Right atrium auricular region (tissue), 2 donors: ENCODE data around the gene HDGFL3. TPM values are rescaled to one million over a fixed set of nuclear protein-coding genes. Genes with fewer than 3 reads are reported as not detected.

Source experiments
- DNase-seq: peaks from one replicate; pipeline ENCODE4 v3.0.0-alpha.2; 2019; ENCODE audit warnings: low spot score
- H3K27ac ChIP-seq, 2 donors: fragments of 200-600 bp; sonication (generic); 1 replicate in 1 of 2; 2 replicates in 1 of 2; pipeline ENCODE4 v1.5.1; 2016 to 2019
- H3K27me3 ChIP-seq, 2 donors: fragments of 200-600 bp; sonication (generic); one replicate each; pipeline versions ENCODE4 v1.5.1 to v1.6.0; 2017 to 2019
- H3K36me3 ChIP-seq: fragments of 200-600 bp; sonication (generic); one replicate; pipeline ENCODE4 v1.5.1; 2016
- H3K4me1 ChIP-seq, 2 donors: fragments of 200-600 bp; sonication (generic); one replicate each; pipeline versions ENCODE4 v1.5.1 to v1.6.0; 2017 to 2019
- H3K4me3 ChIP-seq, 2 donors: fragments of 200-600 bp; sonication (generic); 1 replicate in 1 of 2; 2 replicates in 1 of 2; pipeline ENCODE4 v1.5.1; 2017 to 2019; ENCODE audit warnings: mild to moderate bottlenecking in 1 of 2, moderate library complexity in 1 of 2
- H3K9me3 ChIP-seq, 2 donors: fragments of 200-600 bp; sonication (generic); one replicate each; pipeline ENCODE4 v1.5.1; 2019
- CTCF ChIP-seq, 2 donors: fragments of 200-600 bp; sonication (generic); IDR thresholded peaks; one replicate each; pipeline ENCODE4 v1.5.1; 2019; ENCODE audit warnings: antibody characterized with exemption in 2 of 2
- total RNA-seq, 2 donors: library from RNA; depleted of rRNA; stranded (reverse); fragments of >200 nt; gene quantifications; one replicate each; pipeline ENCODE4 v1.1.0, GENCODE V29; 2016

The HDGFL3 gene
- total RNA-seq, 2 donors from 2014 or later: 25.6 to 30.0 TPM

GRCh38 chr15:83164771-83165404 lies 42.7 kb downstream of the HDGFL3 start:
- Histone ChIP-seq H3K9me3 (peaks cover 5 to 19% of the 10 kb centered on the region in 2 donors), H3K27me3 (no peaks in the 10 kb centered on the region), H3K36me3 (no peaks in the 10 kb centered on the region), H3K4me1 (no peaks in the 10 kb centered on the region), H3K4me3 (no peak overlapping the region), H3K27ac (no peak overlapping the region)
- no peak for DNase-seq
- TF ChIP-seq CTCF (IDR thresholded peaks at IDR 0.05): no peak

- DNase-seq: no peak
Observed at GRCh38 chr15:83164111-83164770, 43.4 kb downstream of the HDGFL3 start.

GRCh38 chr15:83163032-83163431 lies 44.6 kb downstream of the HDGFL3 start:
- no peak for TF ChIP-seq CTCF (IDR thresholded peaks at IDR 0.05)
- Histone ChIP-seq H3K27me3 (no peaks in the 10 kb centered on the region), H3K36me3 (no peaks in the 10 kb centered on the region), H3K9me3 (peaks cover 5 to 19% of the 10 kb centered on the region in 2 donors), H3K27ac (no peak overlapping the region), H3K4me1 (no peaks in the 10 kb centered on the region), H3K4me3 (no peak overlapping the region)
- no peak for DNase-seq

More at GRCh38 chr15:83164111-83164770, 43.4 kb downstream of the HDGFL3 start:
- no peak for TF ChIP-seq CTCF (IDR thresholded peaks at IDR 0.05)
- Histone ChIP-seq H3K27ac (no peak overlapping the region), H3K36me3 (no peaks in the 10 kb centered on the region), H3K9me3 (peaks cover 5 to 19% of the 10 kb centered on the region in 2 donors), H3K4me1 (no peaks in the 10 kb centered on the region), H3K4me3 (no peak overlapping the region), H3K27me3 (no peaks in the 10 kb centered on the region)

GRCh38 chr15:83160741-83161140 lies 46.9 kb downstream of the HDGFL3 start:
- peaks cover 0 to 1% of the 10 kb centered on the region in 2 donors for H3K9me3 ChIP-seq
- TF ChIP-seq CTCF (IDR thresholded peaks at IDR 0.05): no peak
- no peak overlapping the region for H3K4me3 ChIP-seq
- no peaks in the 10 kb centered on the region for H3K4me1 ChIP-seq
- H3K27me3 ChIP-seq: no peaks in the 10 kb centered on the region
- no peak for DNase-seq
- no peak overlapping the region for H3K27ac ChIP-seq
- H3K36me3 ChIP-seq: peaks cover 18% of the 10 kb centered on the region

- Histone ChIP-seq H3K27me3 (no peaks in the 10 kb centered on the region), H3K36me3 (peaks cover 20% of the 10 kb centered on the region), H3K4me1 (no peaks in the 10 kb centered on the region), H3K9me3 (no peaks in the 10 kb centered on the region), H3K27ac (no peak overlapping the region), H3K4me3 (no peak overlapping the region)
- DNase-seq: no peak
- no peak for TF ChIP-seq CTCF (IDR thresholded peaks at IDR 0.05)
Observed at GRCh38 chr15:83158393-83158792, 49.2 kb downstream of the HDGFL3 start.
